Activated gamma-delta T cell treated with Interleukin-2 at 50 U/mL for 16 hours (primary cell): ENCODE data around the gene EIF3M.
"Not testable (repeated sequence)": the region's sequence is repeated elsewhere in the genome, so short reads cannot be mapped to it uniquely, and the experiment has no call there.

Source experiments
- DNase-seq: peaks from one replicate; pipeline ENCODE4 v3.0.0-alpha.2; 2020

EIF3M gene

GRCh38 chr11:32602657-32603415 lies 19.2 kb downstream of the EIF3M start:
- no peak for DNase-seq

DNA sequence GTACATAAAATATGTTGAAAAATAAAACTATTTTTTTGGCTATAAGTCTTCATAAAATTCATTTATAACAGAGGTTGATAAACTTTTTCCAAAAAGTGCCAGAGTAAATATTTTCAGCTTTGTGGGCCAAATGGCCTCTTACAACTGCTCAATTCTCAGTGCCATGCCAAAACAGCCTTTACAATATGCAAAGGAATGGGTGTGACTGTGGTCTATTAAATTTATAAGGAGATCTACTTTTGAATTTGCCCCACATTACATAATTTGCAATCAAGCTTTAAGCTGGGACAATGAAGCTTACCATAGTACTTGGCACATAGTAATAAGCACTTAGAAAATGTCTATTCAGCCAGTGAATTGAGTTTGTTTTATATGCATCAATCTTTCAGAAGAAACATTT lies 22.6 kb downstream of the EIF3M start:
- no peak for DNase-seq

DNA sequence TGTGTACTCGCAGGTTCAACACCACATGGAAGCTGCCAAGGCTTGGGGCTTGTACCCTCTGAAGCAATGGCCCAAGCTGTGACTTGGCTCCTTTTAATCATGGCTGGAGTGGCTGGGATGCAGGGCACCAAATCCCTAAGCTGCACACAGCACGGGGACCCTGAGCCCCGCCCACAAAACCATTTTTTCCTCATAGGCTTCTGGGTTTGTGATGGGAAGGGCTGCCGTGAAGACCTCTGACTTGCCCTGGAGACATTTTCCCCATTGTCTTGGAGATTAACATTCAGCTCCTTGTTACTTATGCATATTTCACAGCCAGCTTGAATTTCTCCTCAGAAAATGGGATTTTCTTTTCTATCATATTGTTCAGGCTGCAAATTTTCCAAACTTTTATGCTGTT lies 25.2 kb downstream of the EIF3M start:
- not testable (repeated sequence) for DNase-seq

GRCh38 chr11:32610797-32611352 lies 27.2 kb downstream of the EIF3M start:
- DNase-seq, result no peak

- DNase-seq, result no peak
Measured at GRCh38 chr11:32613500-32614151, 30.0 kb downstream of the EIF3M start.

GRCh38 chr11:32615422-32615821 lies 31.8 kb downstream of the EIF3M start:
- DNase-seq, result no peak

GRCh38 chr11:32616903-32617302 lies 33.3 kb downstream of the EIF3M start:
- no peak for DNase-seq

GRCh38 chr11:32630844-32631243 lies 47.2 kb downstream of the EIF3M start:
- no peak for DNase-seq

DNA sequence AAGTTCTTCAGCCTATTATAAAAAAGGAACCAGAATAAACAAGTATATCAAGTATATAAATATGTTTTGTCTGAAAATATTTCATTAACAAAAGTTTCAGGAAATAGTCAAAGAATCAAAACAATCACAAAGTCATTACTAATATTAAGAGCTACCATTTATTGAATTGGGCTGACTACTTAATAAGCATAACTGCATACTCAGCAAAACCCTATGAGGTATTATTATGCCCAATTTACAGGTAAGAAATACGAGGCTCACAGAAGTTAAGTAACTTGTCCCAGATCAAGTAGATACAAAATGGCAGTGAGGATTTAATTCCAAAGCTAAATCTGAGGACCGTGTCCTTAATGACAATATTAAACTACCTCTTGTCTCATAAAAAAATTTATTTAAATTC lies 52.2 kb downstream of the EIF3M start:
- DNase-seq, result no peak

GRCh38 chr11:32641361-32641760 lies 57.7 kb downstream of the EIF3M start:
- no peak for DNase-seq

DNA sequence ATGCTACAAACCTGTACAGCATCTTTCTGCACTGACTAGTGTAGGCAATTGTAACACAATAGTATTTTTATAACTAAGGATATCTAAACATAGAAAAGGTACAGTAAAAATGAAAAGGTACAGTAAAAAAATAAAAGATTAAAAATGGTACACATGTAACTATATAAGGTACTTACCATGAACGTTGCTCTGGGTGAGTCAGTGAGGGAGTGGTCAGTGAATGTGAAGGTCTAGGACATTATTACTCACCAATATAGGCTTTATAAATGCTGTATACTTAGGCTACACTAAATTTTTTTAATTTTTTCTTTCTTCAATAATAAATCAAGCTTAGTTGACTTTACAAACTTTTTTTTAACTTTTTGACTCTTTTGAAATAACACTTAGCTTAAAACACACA lies 59.9 kb downstream of the EIF3M start:
- DNase-seq, result no peak
